GM12878 (cell line): Measurements from ENCODE around the gene EHHADH. TPM values are rescaled to one million over a fixed set of nuclear protein-coding genes. Genes with fewer than 3 reads are reported as not detected.

Experiments
- ATAC-seq: fragments of 200-7000 bp; cut with Tn5 transposase; 3 replicates; pipeline ENCODE4 v1.9.1; 2020; ENCODE audit warnings: mild to moderate bottlenecking, moderate library complexity
- BruUV-seq: library from RNA; stranded (reverse); fragments of 400-500 nt; replicated peaks from 2 replicates; lab custom pipeline; 2021; lab: Mats Ljungman, UMichigan
- CTCF ChIA-PET: fragments of 300-600 bp; sonication (Branson Sonifier 250); formaldehyde crosslinking; extraction: SDS; loops from one replicate; lab custom pipeline; 2021; ENCODE audit warnings: inconsistent platforms; lab: Yijun Ruan, JAX
- POLR2A ChIA-PET: fragments of 350-600 bp; formaldehyde crosslinking; extraction: SDS; loops from one replicate; lab custom pipeline; 2021; ENCODE audit warnings: inconsistent platforms; lab: Charles Lee
- RAD21 ChIA-PET: fragments of 300-600 bp; sonication (Branson Sonifier 250); formaldehyde crosslinking; loops from one replicate; lab custom pipeline; 2023; ENCODE audit warnings: antibody characterized with exemption; ENCODE audit not compliant: unreplicated experiment; lab: Charles Lee
- SMC1A ChIA-PET: fragments of 300-600 bp; sonication (Branson Sonifier 250); formaldehyde crosslinking; loops from one replicate; lab custom pipeline; 2023; ENCODE audit not compliant: unreplicated experiment, uncharacterized antibody; lab: Charles Lee
- DNase-seq: peaks from one replicate; pipeline ENCODE4 v3.0.0-alpha.2; 2011; ENCODE audit warnings: low read depth, low spot score
- FAIRE-seq: peaks from 3 replicates; lab custom pipeline; 2011; peaks lifted over from hg19 to GRCh38; lab: Jason Lieb, UNC
- H2AFZ ChIP-seq: 2 replicates; pipeline ENCODE4 v1.6.0; 2011; ENCODE audit warnings: low read depth, low read length, control low read depth; ENCODE audit not compliant: control insufficient read depth
- H3K27ac ChIP-seq: 2 replicates; pipeline ENCODE4 v1.5.1; 2011; ENCODE audit warnings: control low read depth; ENCODE audit not compliant: control insufficient read depth, insufficient read depth
- H3K27me3 ChIP-seq, 2 experiments: replicated peaks in 1 of 2; 2 replicates each; pipeline versions ENCODE4 v1.6.0 to v1.6.1; 2011; ENCODE audit warnings: low read length in 1 of 2; ENCODE audit not compliant: control insufficient read depth in 2 of 2, insufficient read depth in 2 of 2
- H3K36me3 ChIP-seq, 2 experiments: 2 replicates each; pipeline ENCODE4 v1.5.1; 2011; ENCODE audit warnings: low read length in 1 of 2; ENCODE audit not compliant: control insufficient read depth in 2 of 2, insufficient read depth in 2 of 2
- H3K4me1 ChIP-seq: 2 replicates; pipeline ENCODE4 v1.6.1; 2011; ENCODE audit warnings: mild to moderate bottlenecking, low read length, moderate library complexity, mixed read lengths; ENCODE audit not compliant: control insufficient read depth, insufficient read depth
- H3K4me2 ChIP-seq: 2 replicates; pipeline ENCODE4 v1.6.0; 2011; ENCODE audit warnings: control low read depth; ENCODE audit not compliant: control insufficient read depth, insufficient read depth
- H3K4me3 ChIP-seq: fragments of 200-600 bp; sonication (generic); 2 replicates; pipeline ENCODE4 v1.5.1; 2016
- H3K79me2 ChIP-seq: 2 replicates; pipeline ENCODE4 v1.6.0; 2011; ENCODE audit warnings: low read length; ENCODE audit not compliant: control insufficient read depth, insufficient read depth
- H3K9ac ChIP-seq: 2 replicates; pipeline ENCODE4 v1.8.0; 2011; ENCODE audit warnings: low read length, control low read depth, mixed read lengths; ENCODE audit not compliant: control insufficient read depth, insufficient read depth
- H3K9me3 ChIP-seq: replicated peaks from 3 replicates; pipeline ENCODE4 v1.5.1; 2011; ENCODE audit warnings: mild to moderate bottlenecking, low read length; ENCODE audit not compliant: control insufficient read depth, insufficient read depth
- H4K20me1 ChIP-seq: 2 replicates; pipeline ENCODE4 v1.6.0; 2011; ENCODE audit not compliant: control insufficient read depth, insufficient read depth
- BCL11A ChIP-seq: IDR thresholded peaks from 2 replicates; pipeline ENCODE4 v1.6.1; 2011; ENCODE audit warnings: low read depth, low read length
- CREM ChIP-seq: IDR thresholded peaks from 2 replicates; pipeline ENCODE4 v1.6.1; 2014; ENCODE audit warnings: antibody characterized with exemption, low read depth
- EED ChIP-seq: sonication (generic); IDR thresholded peaks from 2 replicates; pipeline ENCODE4 v1.6.1; 2016; ENCODE audit warnings: antibody characterized with exemption, low read depth
- EGR1 ChIP-seq, 2 experiments: IDR thresholded peaks; 1 replicate in 1 of 2; 2 replicates in 1 of 2; pipeline ENCODE4 v1.6.1; 2011 to 2012; ENCODE audit warnings: low read depth in 2 of 2, low read length in 2 of 2, borderline replicate concordance in 1 of 2, mild to moderate bottlenecking in 1 of 2, moderate library complexity in 1 of 2
- IKZF1 ChIP-seq: fragments of 450-650 bp; conservative IDR thresholded peaks from 2 replicates; pipeline ENCODE4 v1.6.1; 2017; ENCODE audit warnings: antibody characterized with exemption, mild to moderate bottlenecking
- LARP7 ChIP-seq: fragments of 450-650 bp; IDR thresholded peaks from 2 replicates; pipeline ENCODE4 v1.6.1; 2017; ENCODE audit warnings: mild to moderate bottlenecking
- MYB ChIP-seq: fragments of 150-350 bp; IDR thresholded peaks from 2 replicates; pipeline ENCODE4 v1.6.1; 2014; ENCODE audit warnings: mild to moderate bottlenecking, low read depth, low read length, borderline replicate concordance
- NR2C2 ChIP-seq: IDR thresholded peaks from 2 replicates; pipeline ENCODE4 v1.6.1; 2011; ENCODE audit warnings: borderline replicate concordance, low read depth; ENCODE audit not compliant: control insufficient read depth, insufficient read length
- PAX5 ChIP-seq: IDR thresholded peaks from 2 replicates; pipeline ENCODE4 v1.6.1; 2011; ENCODE audit warnings: low read depth, low read length, borderline replicate concordance
- SPI1 ChIP-seq: IDR thresholded peaks from 2 replicates; pipeline ENCODE4 v1.6.1; 2011; ENCODE audit warnings: low read depth, mild to moderate bottlenecking, low read length, moderate library complexity, borderline replicate concordance; ENCODE audit not compliant: insufficient read depth
- SREBF1 ChIP-seq: IDR thresholded peaks from 2 replicates; pipeline ENCODE4 v1.6.1; 2012; ENCODE audit warnings: mild to moderate bottlenecking, low read length
- ZSCAN29 ChIP-seq: fragments of 450-650 bp; IDR thresholded peaks from 2 replicates; pipeline ENCODE4 v1.6.1; 2017; ENCODE audit warnings: mild to moderate bottlenecking, moderate library complexity
- WGBS: methylation state at CpG from one replicate; pipeline ENCODE4 v1.1.6; 2016; ENCODE audit warnings: low lambda C conversion rate; ENCODE audit not compliant: insufficient replicate concordance, insufficient coverage; ENCODE audit errors: missing lambda C conversion rate; 5-methylcytosine and 5-hydroxymethylcytosine counted together
- in situ Hi-C: fragments of 300-500 bp; cut with MboI; formaldehyde crosslinking; loops from 9 replicates; pipeline ENCODE4 v1.14.3; 2018; ENCODE audit warnings: mixed read lengths
- intact Hi-C: fragments of 100-400 bp; cut with micrococcal nuclease; formaldehyde crosslinking; loops from one replicate; pipeline ENCODE4 v1.14.2; 2022; ENCODE audit not compliant: unreplicated experiment
- polyA plus RNA-seq, 11 experiments: library from polyadenylated mRNA; depleted of rRNA in 4 of 11; unstranded in 6 of 11; stranded (reverse) in 5 of 11; fragments of >200 nt; fragmentation: Nextera tagmentation in 4 of 11; fragmentation: Illumina TruSeq in 1 of 11; extraction: Ambion mirVana in 4 of 11; extraction: Trizol in 1 of 11; gene quantifications; 1 replicate in 1 of 11; 2 replicates in 10 of 11; pipeline versions ENCODE4 v1.2.1 to v1.2.3, GENCODE V29; 2011 to 2016; ENCODE audit warnings: inconsistent platforms in 2 of 11, missing spikeins in 2 of 11, low read depth in 1 of 11
- total RNA-seq, 4 experiments: library from RNA; depleted of rRNA in 3 of 4; stranded (reverse); fragments of >200 nt in 3 of 4; fragmentation: Illumina TruSeq in 1 of 4; extraction: Trizol in 1 of 4; gene quantifications; 2 replicates each; pipeline versions ENCODE4 v1.2.1 to v1.2.3, GENCODE V29; 2013 to 2021

EHHADH gene
- total and polyA plus RNA-seq, 10 of the 15 experiments (the other 5 are each of a cell fraction or from before 2014, with no cell fraction given) = 0.96 to 8.4 (median 5.3) TPM

DNA sequence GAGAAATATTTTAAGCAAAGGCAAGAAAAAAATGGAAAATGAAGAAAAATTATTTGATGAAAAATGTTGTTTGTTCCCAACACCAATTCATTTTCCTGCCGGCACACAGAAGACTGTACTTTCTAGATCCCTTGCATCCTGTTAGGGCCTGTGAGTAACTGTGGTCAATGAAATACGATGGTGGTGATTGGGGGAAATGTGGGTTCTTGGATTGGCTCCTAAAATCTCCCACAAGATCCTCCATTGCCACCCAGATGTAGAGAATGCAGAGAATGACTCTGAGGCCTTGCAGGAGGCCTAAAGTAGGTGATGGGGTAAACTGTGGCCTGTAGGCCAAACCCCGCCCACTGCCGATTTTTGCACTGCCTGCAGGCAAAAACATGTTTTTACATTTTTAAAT lies 54.6 kb downstream of the EHHADH start:
- ChIA-PET RAD21 (no interaction called here), CTCF (interaction anchor here (0.7 to 1.0 kb wide), 3 partner anchors 15 to 361 kb away, joined by 3 read pairs; no protein-coding TSS in a partner anchor)
- Histone ChIP-seq H4K20me1 (no peaks in the 10 kb centered on the region), H3K79me2 (no peaks in the 10 kb centered on the region), H3K4me1 (no peaks in the 10 kb centered on the region), H3K9ac (no peak overlapping the region), H3K4me2 (no peak overlapping the region), H3K4me3 (no peak overlapping the region)
- 54% methylated on average over 4 of the region's 4 CpGs for WGBS
- BruUV-seq = no TSS peak
- TF ChIP-seq MYB = no peak
- no peak for TF ChIP-seq EED
- TF ChIP-seq SREBF1 = no peak
- TF ChIP-seq CREM = no peak
- TF ChIP-seq SPI1 = no peak
- TF ChIP-seq PAX5 = no peak
- TF ChIP-seq IKZF1 = no peak
- TF ChIP-seq ZSCAN29 = no peak
- no peak for TF ChIP-seq NR2C2
- TF ChIP-seq BCL11A = no peak
- TF ChIP-seq LARP7 = no peak
- no peak for TF ChIP-seq EGR1 (IDR thresholded peaks at IDR 0.05; ENCODE audit: borderline replicate concordance in 1 of 2, low read depth in 2 of 2, low read length in 2 of 2)
- TF ChIP-seq, all 136 proteins: peak for 0
- FAIRE-seq = no peak
- Histone ChIP-seq H3K9me3 (no peaks in the 10 kb centered on the region), H3K27ac (no peak overlapping the region), H3K27me3 (no peaks in the 10 kb centered on the region), H2AFZ (no peak overlapping the region), H3K36me3 (no peaks in the 10 kb centered on the region)
- in situ Hi-C loops = no loop called here
- POLR2A ChIA-PET = no interaction called here
- no peak for DNase-seq
- SMC1A ChIA-PET = no interaction called here
- intact Hi-C loops = no loop called here
- ATAC-seq = no peak
